Ascending aorta (tissue), 2 donors: ENCODE data around the gene NPTX2. TPM values are rescaled to one million over a fixed set of nuclear protein-coding genes. Genes with fewer than 3 reads are reported as not detected.

Experiments used
- DNase-seq, 2 donors: peaks; one replicate each; pipeline ENCODE4 v3.0.0-alpha.2; 2019; ENCODE audit warnings: low spot score in 2 of 2
- H3K27ac ChIP-seq, 2 donors: fragments of 200-600 bp; sonication (generic); one replicate each; pipeline ENCODE4 v1.5.1; 2016 to 2017; ENCODE audit warnings: mild to moderate bottlenecking in 1 of 2
- H3K27me3 ChIP-seq: fragments of 200-600 bp; sonication (generic); one replicate; pipeline ENCODE4 v1.5.1; 2017
- H3K36me3 ChIP-seq, 2 donors: fragments of 200-600 bp; sonication (generic); one replicate each; pipeline ENCODE4 v1.5.1; 2016
- H3K4me1 ChIP-seq, 2 donors: fragments of 200-600 bp; sonication (generic); one replicate each; pipeline ENCODE4 v1.5.1; 2016 to 2017; ENCODE audit warnings: mild to moderate bottlenecking in 1 of 2
- H3K4me3 ChIP-seq, 2 donors: fragments of 200-600 bp; sonication (generic); one replicate each; pipeline ENCODE4 v1.5.1; 2016 to 2017; ENCODE audit warnings: mild to moderate bottlenecking in 1 of 2
- H3K9me3 ChIP-seq, 2 donors: fragments of 200-600 bp; sonication (generic); one replicate each; pipeline ENCODE4 v1.5.1; 2016
- intact Hi-C: fragments of 100-400 bp; cut with DNase I; formaldehyde crosslinking; loops from one replicate; pipeline ENCODE4 v1.15.1; 2023
- total RNA-seq: library from RNA; depleted of rRNA; stranded (reverse); fragments of >200 nt; gene quantifications from one replicate; pipeline ENCODE4 v1.1.0, GENCODE V29; 2016
- TF ChIP-seq, protein P1 (sequence below), 3 experiments: fragments of 200-600 bp in 2 of 3; fragments of 450-650 bp in 1 of 3; sonication (generic) in 2 of 3; IDR thresholded peaks; one replicate each; pipeline ENCODE4 v1.5.1; 2016 to 2019; ENCODE audit warnings: antibody characterized with exemption in 3 of 3, mild to moderate bottlenecking in 1 of 3, moderate library complexity in 1 of 3

NPTX2 gene, protein sequence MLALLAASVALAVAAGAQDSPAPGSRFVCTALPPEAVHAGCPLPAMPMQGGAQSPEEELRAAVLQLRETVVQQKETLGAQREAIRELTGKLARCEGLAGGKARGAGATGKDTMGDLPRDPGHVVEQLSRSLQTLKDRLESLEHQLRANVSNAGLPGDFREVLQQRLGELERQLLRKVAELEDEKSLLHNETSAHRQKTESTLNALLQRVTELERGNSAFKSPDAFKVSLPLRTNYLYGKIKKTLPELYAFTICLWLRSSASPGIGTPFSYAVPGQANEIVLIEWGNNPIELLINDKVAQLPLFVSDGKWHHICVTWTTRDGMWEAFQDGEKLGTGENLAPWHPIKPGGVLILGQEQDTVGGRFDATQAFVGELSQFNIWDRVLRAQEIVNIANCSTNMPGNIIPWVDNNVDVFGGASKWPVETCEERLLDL
- total RNA-seq, result 44.2 TPM

DNA sequence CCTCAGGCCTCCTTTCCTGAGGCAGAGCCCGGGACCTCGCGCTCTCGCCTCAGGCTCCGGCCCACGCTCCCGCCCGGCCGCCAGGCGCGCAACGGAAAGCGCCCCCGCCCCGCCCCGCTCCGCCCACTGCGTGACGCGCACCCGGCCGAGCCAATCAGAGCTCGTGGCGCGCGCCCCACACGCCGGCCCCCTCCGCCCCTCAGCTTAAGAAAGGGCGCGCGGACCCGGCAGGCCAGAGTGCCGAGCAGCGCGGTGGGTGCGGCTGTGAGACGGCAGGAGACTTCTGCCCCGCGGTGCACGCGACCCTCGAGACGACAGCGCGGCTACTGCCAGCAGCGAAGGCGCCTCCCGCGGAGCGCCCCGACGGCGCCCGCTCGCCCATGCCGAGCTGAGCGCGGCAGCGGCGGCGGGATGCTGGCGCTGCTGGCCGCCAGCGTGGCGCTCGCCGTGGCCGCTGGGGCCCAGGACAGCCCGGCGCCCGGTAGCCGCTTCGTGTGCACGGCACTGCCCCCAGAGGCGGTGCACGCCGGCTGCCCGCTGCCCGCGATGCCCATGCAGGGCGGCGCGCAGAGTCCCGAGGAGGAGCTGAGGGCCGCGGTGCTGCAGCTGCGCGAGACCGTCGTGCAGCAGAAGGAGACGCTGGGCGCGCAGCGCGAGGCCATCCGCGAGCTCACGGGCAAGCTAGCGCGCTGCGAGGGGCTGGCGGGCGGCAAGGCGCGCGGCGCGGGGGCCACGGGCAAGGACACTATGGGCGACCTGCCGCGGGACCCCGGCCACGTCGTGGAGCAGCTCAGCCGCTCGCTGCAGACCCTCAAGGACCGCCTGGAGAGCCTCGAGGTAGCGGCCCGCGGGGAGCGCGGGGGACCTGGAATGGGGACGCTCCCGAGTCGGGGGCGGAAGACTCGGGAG, at the start of gene NPTX2:
NPTX2 (plus strand) TSS at position 235 of the 909 bp plus-strand sequence; CDS start at position 412, 177 bp downstream.
- Histone ChIP-seq H3K27me3 (no peaks in the 10 kb centered on the region), H3K36me3 (peaks cover 0 to 4% of the 10 kb centered on the region in 2 donors), H3K27ac (peak within 1 kb of the TSS; percentile 46 to 57), H3K4me3 (peak within 1 kb of the TSS; percentile 60 to 76), H3K4me1 (peaks cover 4 to 11% of the 10 kb centered on the region in 2 donors), H3K9me3 (no peaks in the 10 kb centered on the region)
- TF ChIP-seq, protein P1, sequence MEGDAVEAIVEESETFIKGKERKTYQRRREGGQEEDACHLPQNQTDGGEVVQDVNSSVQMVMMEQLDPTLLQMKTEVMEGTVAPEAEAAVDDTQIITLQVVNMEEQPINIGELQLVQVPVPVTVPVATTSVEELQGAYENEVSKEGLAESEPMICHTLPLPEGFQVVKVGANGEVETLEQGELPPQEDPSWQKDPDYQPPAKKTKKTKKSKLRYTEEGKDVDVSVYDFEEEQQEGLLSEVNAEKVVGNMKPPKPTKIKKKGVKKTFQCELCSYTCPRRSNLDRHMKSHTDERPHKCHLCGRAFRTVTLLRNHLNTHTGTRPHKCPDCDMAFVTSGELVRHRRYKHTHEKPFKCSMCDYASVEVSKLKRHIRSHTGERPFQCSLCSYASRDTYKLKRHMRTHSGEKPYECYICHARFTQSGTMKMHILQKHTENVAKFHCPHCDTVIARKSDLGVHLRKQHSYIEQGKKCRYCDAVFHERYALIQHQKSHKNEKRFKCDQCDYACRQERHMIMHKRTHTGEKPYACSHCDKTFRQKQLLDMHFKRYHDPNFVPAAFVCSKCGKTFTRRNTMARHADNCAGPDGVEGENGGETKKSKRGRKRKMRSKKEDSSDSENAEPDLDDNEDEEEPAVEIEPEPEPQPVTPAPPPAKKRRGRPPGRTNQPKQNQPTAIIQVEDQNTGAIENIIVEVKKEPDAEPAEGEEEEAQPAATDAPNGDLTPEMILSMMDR (IDR thresholded peaks at IDR 0.05), result peak; percentile 18 to 50 (median 30)
- intact Hi-C loops, result loop anchor here (1.0 to 5.0 kb wide), 6 partner anchors 143 to 335 kb away; partner anchors contain the start of genes BRI3 and TRRAP
- peak in 1 of 2 donors; percentile 85 for DNase-seq

DNA sequence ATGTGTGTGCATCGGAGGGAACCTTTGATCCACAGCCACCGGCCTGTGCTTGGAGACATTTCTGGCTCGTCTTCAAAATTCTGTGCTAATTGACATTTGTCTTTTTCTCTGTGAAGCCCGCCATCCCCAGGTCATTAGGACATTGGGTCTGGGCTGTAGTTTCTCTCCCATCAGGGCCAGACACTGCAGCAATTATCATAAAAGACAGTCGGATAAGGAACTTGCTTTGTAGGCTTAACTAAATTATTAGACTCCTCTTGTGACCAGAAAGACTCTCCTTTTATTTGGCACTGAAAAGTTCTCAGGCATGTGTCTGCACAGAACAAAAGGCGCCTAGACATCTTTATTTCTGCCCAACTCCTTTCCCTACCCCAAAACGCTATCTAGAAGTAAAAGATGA, 49.1 kb upstream of the NPTX2 start:
- H3K36me3 ChIP-seq, result no peaks in the 10 kb centered on the region
- H3K4me1 ChIP-seq, result no peaks in the 10 kb centered on the region
- no peak overlapping the region for H3K4me3 ChIP-seq
- no peaks in the 10 kb centered on the region for H3K9me3 ChIP-seq
- H3K27ac ChIP-seq, result no peak overlapping the region
- TF ChIP-seq, protein P1 (IDR thresholded peaks at IDR 0.05), result no peak
- intact Hi-C loops, result no loop called here
- no peaks in the 10 kb centered on the region for H3K27me3 ChIP-seq
- DNase-seq, result no peak

DNA sequence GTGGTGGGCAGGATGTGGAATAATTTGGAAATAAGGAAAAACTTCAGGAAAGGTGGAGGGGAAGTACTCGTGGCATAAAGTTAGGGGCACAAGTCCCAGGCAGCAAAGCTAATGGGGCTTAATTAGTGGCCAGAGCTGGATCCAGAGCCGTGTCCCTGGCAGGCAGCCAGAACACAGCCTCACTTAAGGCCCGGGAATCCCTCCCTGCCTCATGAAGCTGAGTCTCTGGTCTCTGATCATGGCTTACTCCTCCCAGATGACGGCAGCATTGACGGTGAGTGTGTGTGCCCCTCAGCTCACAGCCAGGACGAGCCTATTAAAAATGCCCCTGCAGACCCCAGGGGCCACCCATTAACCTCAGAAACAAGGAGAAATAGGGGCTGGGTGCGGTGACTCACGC, 48.2 kb upstream of the NPTX2 start:
- no peak overlapping the region for H3K27ac ChIP-seq

DNA sequence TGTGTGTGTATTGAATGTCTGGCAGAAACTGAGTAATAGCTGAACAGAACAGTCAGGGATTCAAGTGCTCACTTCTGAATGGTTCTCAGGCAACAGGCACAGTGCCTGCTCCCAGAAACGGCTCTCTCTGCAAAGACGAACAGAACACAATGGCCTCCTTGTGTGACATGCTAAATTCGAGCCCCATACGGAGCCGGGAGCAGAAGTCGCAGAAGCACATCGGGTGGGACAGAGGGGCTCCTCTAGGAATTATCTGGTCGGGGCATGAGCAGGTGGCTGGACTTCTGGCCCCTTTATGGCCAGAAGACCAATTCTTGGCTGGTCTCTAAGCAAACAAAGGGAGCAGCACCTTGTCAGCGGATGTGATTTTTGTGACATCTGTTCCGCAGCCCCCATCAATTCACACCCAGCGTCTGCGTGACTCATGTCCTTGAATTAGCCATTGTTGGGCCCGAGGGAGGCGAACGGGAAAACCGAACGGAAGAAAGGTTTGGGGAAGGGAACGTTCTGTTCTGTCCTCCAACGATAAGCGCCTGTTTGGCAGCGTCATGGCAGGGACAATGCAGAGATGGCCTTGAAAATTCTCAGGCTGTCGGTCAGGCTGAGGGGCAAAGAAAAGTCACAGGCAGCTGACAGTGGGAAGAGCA, 47.3 kb upstream of the NPTX2 start:
- TF ChIP-seq, protein P1 (IDR thresholded peaks at IDR 0.05), result no peak
- H3K4me3 ChIP-seq, result no peak overlapping the region
- H3K27me3 ChIP-seq, result no peaks in the 10 kb centered on the region
- H3K36me3 ChIP-seq, result no peaks in the 10 kb centered on the region
- no peaks in the 10 kb centered on the region for H3K4me1 ChIP-seq
- no peaks in the 10 kb centered on the region for H3K9me3 ChIP-seq
- intact Hi-C loops, result no loop called here
- DNase-seq, result no peak
- H3K27ac ChIP-seq, result no peak overlapping the region

More for the DNA sequence above, 48.2 kb upstream of the NPTX2 start:
- H3K4me3 ChIP-seq, result no peak overlapping the region
- TF ChIP-seq, protein P1 (IDR thresholded peaks at IDR 0.05), result no peak
- H3K9me3 ChIP-seq, result no peaks in the 10 kb centered on the region
- no peak for DNase-seq
- H3K27me3 ChIP-seq, result no peaks in the 10 kb centered on the region
- no peaks in the 10 kb centered on the region for H3K36me3 ChIP-seq
- H3K4me1 ChIP-seq, result no peaks in the 10 kb centered on the region
- intact Hi-C loops, result no loop called here

DNA sequence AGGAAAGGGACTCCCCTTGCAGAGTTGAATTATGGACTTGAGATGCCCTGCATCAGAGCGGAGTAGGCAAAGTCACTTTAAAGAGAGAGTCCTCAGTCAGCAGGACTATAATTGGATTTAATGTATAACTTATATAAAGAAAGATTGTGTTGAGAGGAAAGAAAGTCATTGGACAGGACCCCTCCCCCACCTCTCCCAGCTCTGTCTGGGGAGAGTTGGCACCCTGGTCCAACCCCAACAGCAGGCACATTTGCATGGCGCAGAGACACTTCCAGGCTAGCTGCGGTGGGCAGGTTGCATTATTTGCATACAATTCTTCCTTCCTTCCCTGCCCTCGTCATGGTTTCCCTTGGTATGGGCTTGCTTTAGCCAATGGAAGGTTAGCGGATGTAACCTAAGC, 46.1 kb upstream of the NPTX2 start:
- TF ChIP-seq, protein P1 (IDR thresholded peaks at IDR 0.05), result no peak
- no peak overlapping the region for H3K4me3 ChIP-seq
- no peak overlapping the region for H3K27ac ChIP-seq
- H3K27me3 ChIP-seq, result no peaks in the 10 kb centered on the region
- H3K9me3 ChIP-seq, result peaks cover 7 to 10% of the 10 kb centered on the region in 2 donors
- DNase-seq, result no peak
- H3K4me1 ChIP-seq, result no peaks in the 10 kb centered on the region
- no peaks in the 10 kb centered on the region for H3K36me3 ChIP-seq
- intact Hi-C loops, result no loop called here
